ENCODE measurements around the gene PSD.

The PSD gene

GRCh38 chr10:102354451-102354850 lies 64.1 kb downstream of the PSD start:
- peaks cover 5% of the 10 kb centered on the region for H3K4me1 Mint-ChIP-seq (ENCODE audit: low read depth)
- no peaks in the 10 kb centered on the region for H3K27me3 Mint-ChIP-seq (ENCODE audit: low read depth)
- no peak for DNase-seq (ENCODE audit: low spot score)
- no peak overlapping the region for H3K4me3 Mint-ChIP-seq
- no peak overlapping the region for H3K27ac Mint-ChIP-seq
- H3K36me3 Mint-ChIP-seq (ENCODE audit: low read depth), result peaks cover 42% of the 10 kb centered on the region
- no peaks in the 10 kb centered on the region for H3K9me3 Mint-ChIP-seq
